ENCODE measurements around the gene SLC25A22.
A peak's percentile ranks its signal among the peaks of the same experiment; 100 is the strongest.

The SLC25A22 gene

GRCh38 chr11:838441-839279 is 40.6 kb upstream of the SLC25A22 start:
- no peak for DNase-seq
- Mint-ChIP-seq H3K27me3 (peaks cover 4 to 5% of the 10 kb centered on the region in 2 donors), H3K36me3 (peaks cover 36 to 45% of the 10 kb centered on the region in 2 donors), H3K4me3 (peak overlapping the region in 1 of 2 donors; percentile 30), H3K27ac (no peak overlapping the region), H3K4me1 (peaks cover 26 to 58% of the 10 kb centered on the region in 2 donors), H3K9me3 (no peaks in the 10 kb centered on the region)
- no peak for ATAC-seq (replicated peaks)

- Mint-ChIP-seq H3K4me1 (peaks cover 22 to 55% of the 10 kb centered on the region in 2 donors), H3K9me3 (no peaks in the 10 kb centered on the region), H3K4me3 (no peak overlapping the region), H3K36me3 (peaks cover 34 to 45% of the 10 kb centered on the region in 2 donors), H3K27ac (no peak overlapping the region), H3K27me3 (no peaks in the 10 kb centered on the region)
- ATAC-seq (replicated peaks) (no peak), DNase-seq (no peak)
Observed at GRCh38 chr11:837990-838307, 39.9 kb upstream of the SLC25A22 start.

GRCh38 chr11:837189-837989 is 39.3 kb upstream of the SLC25A22 start:
- Mint-ChIP-seq H3K4me3 (no peak overlapping the region), H3K27me3 (peaks cover 0 to 2% of the 10 kb centered on the region in 2 donors), H3K9me3 (no peaks in the 10 kb centered on the region), H3K4me1 (peaks cover 23 to 57% of the 10 kb centered on the region in 2 donors), H3K27ac (no peak overlapping the region), H3K36me3 (peaks cover 34 to 45% of the 10 kb centered on the region in 2 donors)
- no peak for DNase-seq
- ATAC-seq (replicated peaks): no peak

- ATAC-seq (replicated peaks) (no peak), DNase-seq (no peak)
- H3K27me3 Mint-ChIP-seq: peaks cover 2 to 9% of the 10 kb centered on the region in 2 donors
- peaks cover 34 to 45% of the 10 kb centered on the region in 2 donors for H3K36me3 Mint-ChIP-seq
- H3K9me3 Mint-ChIP-seq: no peaks in the 10 kb centered on the region
- H3K4me3 Mint-ChIP-seq: no peak overlapping the region
- peak overlapping the region; percentile 20 for H3K27ac Mint-ChIP-seq
- peaks cover 28 to 64% of the 10 kb centered on the region in 2 donors for H3K4me1 Mint-ChIP-seq
Observed at GRCh38 chr11:836700-837099, 38.6 kb upstream of the SLC25A22 start.

- no peak for DNase-seq
- Mint-ChIP-seq H3K36me3 (peaks cover 34 to 44% of the 10 kb centered on the region in 2 donors), H3K27ac (no peak overlapping the region), H3K9me3 (no peaks in the 10 kb centered on the region), H3K4me3 (no peak overlapping the region), H3K27me3 (peaks cover 6 to 13% of the 10 kb centered on the region in 2 donors), H3K4me1 (peaks cover 27 to 65% of the 10 kb centered on the region in 2 donors)
- no peak for ATAC-seq (replicated peaks)
Observed at GRCh38 chr11:836274-836673, 38.2 kb upstream of the SLC25A22 start.

GRCh38 chr11:834371-835316 is 36.6 kb upstream of the SLC25A22 start:
- DNase-seq: no peak

GRCh38 chr11:833849-834311 is 35.8 kb upstream of the SLC25A22 start:
- ATAC-seq (replicated peaks) (no peak), DNase-seq (no peak)
- Mint-ChIP-seq H3K9me3 (no peaks in the 10 kb centered on the region), H3K4me3 (peak overlapping the region; percentile 77 to 78), H3K4me1 (peaks cover 21 to 65% of the 10 kb centered on the region in 2 donors), H3K36me3 (peaks cover 20 to 28% of the 10 kb centered on the region in 2 donors), H3K27me3 (peaks cover 24 to 34% of the 10 kb centered on the region in 2 donors), H3K27ac (peak overlapping the region; percentile 25)

More at GRCh38 chr11:834371-835316, 36.6 kb upstream of the SLC25A22 start:
- H3K9me3 Mint-ChIP-seq: no peaks in the 10 kb centered on the region
- H3K4me1 Mint-ChIP-seq: peaks cover 15 to 63% of the 10 kb centered on the region in 2 donors
- peak overlapping the region; percentile 77 to 78 for H3K4me3 Mint-ChIP-seq
- ATAC-seq (replicated peaks): no peak
- H3K27ac Mint-ChIP-seq: peak overlapping the region; percentile 37
- peaks cover 17 to 27% of the 10 kb centered on the region in 2 donors for H3K27me3 Mint-ChIP-seq
- H3K36me3 Mint-ChIP-seq: peaks cover 23 to 32% of the 10 kb centered on the region in 2 donors

GRCh38 chr11:833114-833791 is 35.2 kb upstream of the SLC25A22 start:
- H3K9me3 Mint-ChIP-seq: no peaks in the 10 kb centered on the region
- no peak for DNase-seq
- H3K27ac Mint-ChIP-seq: no peak overlapping the region
- H3K36me3 Mint-ChIP-seq: peaks cover 15 to 23% of the 10 kb centered on the region in 2 donors
- H3K4me1 Mint-ChIP-seq: peaks cover 25 to 65% of the 10 kb centered on the region in 2 donors
- peak overlapping the region; percentile 77 to 78 for H3K4me3 Mint-ChIP-seq
- H3K27me3 Mint-ChIP-seq: peaks cover 31 to 40% of the 10 kb centered on the region in 2 donors
- ATAC-seq (replicated peaks): peak; percentile 51 to 53

GRCh38 chr11:832529-833113 is 34.5 kb upstream of the SLC25A22 start, which contains the start of gene CD151:
Gene CD151, plus strand, starts transcription at chr11:832952. Its CDS starts 3,118 bp downstream, at chr11:836070.
- Mint-ChIP-seq H3K4me3 (peak within 1 kb of the TSS; percentile 77 to 78), H3K36me3 (peaks cover 12 to 18% of the 10 kb centered on the region in 2 donors), H3K27me3 (peaks cover 35 to 47% of the 10 kb centered on the region in 2 donors), H3K4me1 (peaks cover 32 to 67% of the 10 kb centered on the region in 2 donors), H3K9me3 (no peaks in the 10 kb centered on the region), H3K27ac (peak within 1 kb of the TSS; percentile 25)
- DNase-seq (no peak), ATAC-seq (replicated peaks) (peak; percentile 62 to 72)

- H3K4me1 Mint-ChIP-seq: peaks cover 34 to 69% of the 10 kb centered on the region in 2 donors
- no peak for DNase-seq
- peak overlapping the region; percentile 51 to 73 for H3K4me3 Mint-ChIP-seq
- H3K27ac Mint-ChIP-seq: no peak overlapping the region
- no peak for ATAC-seq (replicated peaks)
- H3K27me3 Mint-ChIP-seq: peaks cover 38 to 50% of the 10 kb centered on the region in 2 donors
- peaks cover 8 to 14% of the 10 kb centered on the region in 2 donors for H3K36me3 Mint-ChIP-seq
- H3K9me3 Mint-ChIP-seq: no peaks in the 10 kb centered on the region
Observed at GRCh38 chr11:831961-832528, 34.0 kb upstream of the SLC25A22 start.

- Mint-ChIP-seq H3K27ac (peak overlapping the region; percentile 20), H3K36me3 (peaks cover 4 to 6% of the 10 kb centered on the region in 2 donors), H3K27me3 (peaks cover 38 to 50% of the 10 kb centered on the region in 2 donors), H3K4me3 (peak overlapping the region; percentile 22 to 71), H3K9me3 (no peaks in the 10 kb centered on the region), H3K4me1 (peaks cover 34 to 69% of the 10 kb centered on the region in 2 donors)
- DNase-seq (no peak), ATAC-seq (replicated peaks) (no peak)
Observed at GRCh38 chr11:831118-831864, 33.2 kb upstream of the SLC25A22 start.

Data from stimulated activated naive B cell treated with anti-CD40 and anti-IgM and Interleukin-4, amounts not matched to agents 10 μg/mL and 1 μg/mL and 100 μg/mL, for 72 hours (primary cell).